Cardiac septum (tissue), 1 donor: ENCODE results near the gene PLEKHM3. TPM values are rescaled to one million over a fixed set of nuclear protein-coding genes. Genes with fewer than 3 reads are reported as not detected.

Experiments used
- DNase-seq: peaks from one replicate; pipeline ENCODE4 v3.0.0-alpha.2; 2020; ENCODE audit warnings: low spot score
- intact Hi-C: fragments of 100-400 bp; cut with DNase I; formaldehyde crosslinking; loops from one replicate; pipeline ENCODE4 v1.14.0; 2022
- total RNA-seq: library from RNA; stranded (reverse); fragmentation: NEBNext Ultra II Directional; extraction: Animal tissue kit (Norgen Biotek cat#: 25700); gene quantifications from one replicate; pipeline ENCODE4 v1.2.1, GENCODE V29; 2021
- donor health status: DM: no; HTN: no; CAD: no.

Gene PLEKHM3
- total RNA-seq, 1 donor from 2014 or later: 12.0 TPM

DNA sequence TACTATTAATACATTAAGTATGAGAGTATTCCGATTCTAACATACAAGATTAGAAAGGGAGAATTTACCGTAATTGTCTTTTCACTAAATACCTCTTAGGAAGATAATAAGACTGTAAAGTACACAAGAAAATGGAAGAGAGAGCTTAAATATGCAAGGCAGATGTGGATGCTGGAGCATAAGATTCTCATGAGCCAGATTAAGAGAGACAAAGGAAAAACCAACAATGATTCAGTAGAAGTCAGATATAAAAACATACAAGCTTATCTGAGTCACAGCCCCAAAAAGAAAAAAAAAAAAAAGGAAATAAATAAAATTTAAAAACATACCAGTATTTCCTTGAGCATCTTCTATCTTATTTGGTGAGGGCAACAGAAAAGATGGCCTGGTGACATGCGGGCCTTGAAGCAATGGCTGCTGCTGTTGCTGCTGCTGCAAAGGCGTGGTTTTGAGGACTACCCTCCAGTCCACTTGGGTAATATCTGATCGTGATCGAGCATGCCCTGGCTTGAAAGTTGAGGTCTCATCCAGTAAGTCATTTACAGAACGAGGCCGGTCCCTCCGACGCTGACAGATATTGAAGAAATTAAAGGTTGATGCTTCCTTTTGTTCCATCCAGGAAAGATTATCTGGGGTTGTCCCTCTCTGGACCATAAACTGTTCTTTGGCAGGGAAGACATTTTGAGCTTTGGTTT is 24.5 kb downstream of the PLEKHM3 start:
- intact Hi-C loops: no loop called here
- no peak for DNase-seq

DNA sequence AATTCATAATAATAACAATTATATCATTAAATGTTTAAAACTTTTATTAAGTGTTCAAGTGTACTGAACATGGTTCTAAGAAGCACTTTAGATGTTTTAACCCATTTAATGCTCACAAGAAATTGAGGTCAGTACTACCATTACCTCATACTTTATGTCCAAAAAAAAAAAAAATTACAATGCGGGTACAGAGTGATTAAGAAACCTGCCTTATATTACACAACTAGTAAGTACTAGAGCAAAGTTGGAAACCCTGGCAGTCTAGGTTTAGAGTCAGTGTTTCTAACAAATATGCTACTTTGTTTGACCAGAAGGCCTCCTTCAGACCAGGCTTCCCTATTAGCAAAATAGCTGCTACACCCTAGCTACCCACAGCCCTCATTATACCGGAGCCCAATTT is 28.5 kb downstream of the PLEKHM3 start:
- intact Hi-C loops: no loop called here
- no peak for DNase-seq

DNA sequence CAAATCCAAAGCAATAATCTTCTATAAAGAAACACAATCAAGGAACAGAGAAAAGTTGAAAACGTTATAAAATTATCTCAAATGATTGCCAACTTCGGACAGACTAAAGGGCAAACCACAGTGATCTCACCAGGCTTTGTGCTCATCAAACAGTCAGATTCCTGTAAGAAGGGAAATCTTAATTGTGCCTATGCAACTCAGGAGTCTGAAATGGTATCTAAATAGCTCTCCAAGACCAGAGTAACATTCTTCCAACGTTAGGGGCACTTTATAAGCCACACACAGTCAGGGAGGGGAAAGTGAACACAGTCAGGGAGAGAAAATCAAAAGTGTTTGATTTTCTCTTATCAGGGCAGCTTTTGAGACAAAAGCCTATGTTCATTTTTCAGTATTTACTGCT is 29.4 kb downstream of the PLEKHM3 start:
- no peak for DNase-seq
- intact Hi-C loops: no loop called here

DNA sequence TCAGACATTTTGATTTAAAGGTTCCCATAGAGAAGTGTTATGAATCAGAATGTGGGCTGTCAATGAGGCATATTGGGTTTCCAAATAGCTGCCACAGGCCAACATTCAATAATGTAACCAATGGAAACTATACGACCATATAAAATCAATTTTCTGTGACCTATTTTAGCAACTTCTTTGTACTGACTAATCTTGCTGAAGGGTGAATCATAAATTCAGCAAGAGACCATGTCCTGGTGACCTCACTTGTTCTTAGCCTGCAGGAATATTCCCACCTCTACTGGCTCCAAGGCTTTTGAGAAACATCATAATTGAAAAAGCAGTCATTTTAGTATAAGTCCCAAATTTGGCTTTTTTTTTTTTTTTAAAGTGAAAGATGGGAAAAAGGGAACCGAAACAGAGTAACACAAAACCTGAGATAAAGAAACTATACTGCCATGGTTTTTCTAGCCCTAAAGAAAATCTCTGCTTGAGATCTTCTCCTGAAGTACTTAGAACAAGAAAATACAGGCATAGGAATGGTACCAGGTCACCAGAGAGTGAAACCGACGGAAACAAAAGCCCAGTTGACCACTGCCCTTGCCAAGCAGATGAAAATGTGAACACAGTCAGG is 32.1 kb downstream of the PLEKHM3 start:
- no peak for DNase-seq

DNA sequence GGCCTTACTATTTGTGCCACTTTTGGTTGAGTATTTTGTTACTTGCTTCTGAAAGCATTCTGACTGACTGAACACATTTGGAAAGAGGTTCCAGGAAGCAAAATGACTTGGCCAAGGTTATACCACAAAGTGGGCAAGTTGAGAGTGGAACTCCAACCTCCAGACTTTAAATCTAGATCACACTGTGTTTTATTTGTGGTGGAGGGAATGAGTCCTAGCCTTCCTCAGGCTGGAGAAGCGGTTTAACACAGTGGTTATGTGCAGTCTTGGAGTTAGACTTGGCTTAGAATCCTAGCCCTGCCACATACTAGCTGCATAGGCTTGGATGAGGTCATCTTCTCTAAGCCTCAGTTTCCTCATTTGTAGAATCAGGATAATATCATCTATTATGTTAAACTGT is 33.4 kb downstream of the PLEKHM3 start:
- DNase-seq: no peak
- intact Hi-C loops: no loop called here

More for the DNA sequence above, 32.1 kb downstream of the PLEKHM3 start:
- intact Hi-C loops: no loop called here

DNA sequence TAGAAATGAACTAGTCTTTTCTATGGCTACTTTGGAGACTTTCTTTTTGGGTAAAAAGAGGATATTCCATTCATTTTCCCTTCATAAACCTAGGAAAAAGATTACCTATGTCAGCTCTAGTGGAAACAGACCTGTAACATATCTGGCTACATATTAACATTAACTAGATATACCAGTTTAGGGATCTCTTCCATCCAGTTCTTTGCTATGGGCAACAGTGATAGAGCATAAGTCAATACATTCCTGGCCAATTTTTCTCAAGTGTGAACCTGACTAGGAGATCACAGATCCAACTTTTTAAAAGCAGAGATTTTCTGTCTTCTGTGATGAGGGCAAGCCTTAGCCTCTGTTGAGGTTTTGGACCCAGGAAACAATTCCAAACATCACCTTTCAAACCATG is 34.5 kb downstream of the PLEKHM3 start:
- intact Hi-C loops: no loop called here
- no peak for DNase-seq

DNA sequence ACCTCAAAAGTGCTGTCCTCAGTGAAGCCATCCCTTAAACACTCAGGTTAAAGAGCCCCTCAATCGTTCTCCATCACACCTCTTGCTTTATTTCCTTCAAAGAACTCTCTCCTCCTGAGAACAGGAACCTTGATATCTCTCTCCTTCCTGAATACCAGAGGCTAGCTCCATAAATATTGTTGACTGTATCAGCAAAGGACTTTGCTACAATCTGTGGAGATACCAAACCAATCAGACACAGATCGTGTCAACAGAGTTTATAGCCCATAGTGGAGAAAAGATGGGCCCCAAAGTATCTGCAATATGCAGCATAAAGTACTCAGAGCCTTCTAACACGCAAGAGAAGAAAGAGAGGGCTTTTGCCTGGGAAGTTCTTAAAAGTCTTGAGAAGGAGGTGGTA is 36.4 kb downstream of the PLEKHM3 start:
- intact Hi-C loops: no loop called here
- DNase-seq: no peak

DNA sequence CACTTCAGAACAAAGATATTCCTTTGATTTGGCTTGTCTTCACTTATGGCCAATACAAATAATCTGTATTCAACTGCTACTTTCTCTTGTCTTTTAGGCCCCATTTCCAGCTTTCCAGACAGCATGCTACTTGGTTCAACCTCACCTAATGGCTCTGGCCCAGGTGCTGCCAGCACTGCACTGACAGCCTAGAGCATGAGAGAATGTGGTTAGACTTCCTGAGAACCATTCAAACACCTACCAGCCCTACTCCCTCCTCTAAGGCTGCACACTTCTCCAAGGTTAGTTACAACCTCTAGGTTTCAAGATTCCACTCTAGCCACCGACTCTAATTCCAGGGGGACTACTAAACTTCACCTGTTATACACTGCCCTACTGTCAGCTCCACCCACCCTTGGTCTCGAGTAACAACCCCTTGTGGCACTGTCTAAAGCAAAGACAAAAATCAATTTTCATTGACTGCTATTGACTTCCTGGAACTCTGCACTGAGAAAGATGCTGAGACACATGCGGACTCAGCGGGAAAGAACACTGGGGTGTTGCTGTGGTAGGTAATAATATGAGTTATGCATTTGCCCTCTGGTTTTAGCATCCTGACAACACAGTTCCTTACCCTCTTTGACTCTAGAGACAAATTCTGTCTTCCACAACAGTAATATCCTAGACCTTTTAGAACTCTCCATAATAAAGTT is 38.2 kb downstream of the PLEKHM3 start:
- intact Hi-C loops: no loop called here
- no peak for DNase-seq

DNA sequence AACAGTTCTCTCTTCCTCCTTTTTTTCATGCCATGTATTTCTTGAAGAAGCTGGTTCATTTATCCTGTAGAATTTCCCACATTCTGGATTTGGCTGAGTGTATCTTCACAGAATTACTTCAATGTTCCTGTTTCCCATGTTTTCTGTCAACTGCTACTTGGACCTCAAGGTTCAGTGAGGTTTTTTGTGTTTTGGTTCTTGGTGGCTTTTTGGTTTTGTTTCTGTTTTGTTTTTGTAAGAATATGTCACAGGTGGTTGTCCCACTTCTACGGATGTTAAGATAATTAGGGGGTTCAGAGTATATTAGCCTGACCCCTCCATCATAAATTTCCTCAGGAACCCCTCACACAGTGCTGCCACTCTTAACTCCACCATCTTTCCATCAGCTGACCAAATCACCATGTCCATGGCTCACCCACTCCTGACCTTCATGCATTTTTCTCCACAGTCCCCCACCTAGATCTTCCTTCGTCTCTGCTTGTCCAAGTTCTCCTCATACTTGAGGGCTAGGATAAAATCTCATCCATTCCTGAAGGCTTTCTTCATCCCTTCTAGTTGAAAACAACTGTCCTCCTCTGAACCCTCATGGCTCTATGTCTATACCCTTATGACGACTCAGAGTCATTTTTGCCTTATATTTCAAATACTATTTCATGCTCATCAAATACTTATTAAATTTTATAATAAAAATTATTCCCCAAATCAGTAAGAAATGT is 40.4 kb downstream of the PLEKHM3 start:
- intact Hi-C loops: no loop called here
- DNase-seq: no peak

DNA sequence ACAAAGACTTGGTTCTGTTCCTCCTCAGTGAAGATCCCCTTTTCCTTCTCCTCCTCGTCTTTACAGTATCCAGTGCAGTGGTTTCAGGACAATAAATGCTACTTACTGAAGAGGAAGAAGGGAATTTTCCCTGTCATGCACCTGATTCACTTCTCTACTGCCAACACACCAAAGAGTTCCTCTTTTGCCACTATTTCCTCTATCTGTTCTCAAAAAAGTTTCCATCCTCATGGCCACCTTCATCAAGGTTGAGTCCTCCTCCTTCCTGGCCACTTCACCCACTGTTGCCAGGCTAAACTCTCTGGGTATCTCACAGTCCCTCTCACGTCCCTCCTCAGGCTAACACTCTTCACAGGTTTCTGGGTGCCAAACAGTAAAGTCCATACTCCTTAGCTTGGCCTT is 41.7 kb downstream of the PLEKHM3 start:
- intact Hi-C loops: no loop called here
- no peak for DNase-seq

DNA sequence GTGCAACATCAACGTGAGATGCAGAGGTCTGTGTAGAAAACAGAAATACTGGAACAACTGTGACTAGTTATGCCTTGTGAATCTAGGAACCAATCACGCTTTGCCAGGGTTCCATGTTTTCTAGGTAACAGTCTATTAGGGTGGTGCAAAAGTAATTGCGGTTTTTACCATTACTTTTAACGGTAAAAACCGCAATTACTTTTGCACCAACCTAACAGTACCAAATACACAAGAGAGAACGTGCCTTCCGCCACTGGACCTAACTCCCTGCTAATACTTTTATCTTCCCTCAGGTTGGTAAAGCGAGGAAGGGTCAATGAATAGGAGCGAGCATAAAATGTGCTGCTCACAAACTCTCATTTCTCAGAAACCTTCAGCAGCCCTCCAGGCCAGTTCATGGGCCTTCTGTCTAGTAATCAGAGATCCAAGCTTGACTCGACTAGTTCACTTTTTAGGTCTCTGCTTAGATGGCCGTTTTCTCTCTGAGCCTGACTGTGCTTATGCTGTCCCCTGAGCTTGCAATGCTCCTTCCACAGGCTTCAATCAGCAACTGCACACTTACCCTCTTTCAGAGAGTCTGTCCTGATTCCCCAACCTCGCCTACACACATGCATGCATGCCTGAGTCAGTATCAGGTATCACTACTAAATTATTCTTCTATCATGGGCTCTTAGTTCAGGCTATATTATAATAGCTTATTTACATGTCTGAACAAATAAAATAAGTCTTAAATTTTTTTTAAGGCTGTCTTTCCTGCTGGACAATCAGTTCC is 47.0 kb downstream of the PLEKHM3 start:
- intact Hi-C loops: no loop called here

DNA sequence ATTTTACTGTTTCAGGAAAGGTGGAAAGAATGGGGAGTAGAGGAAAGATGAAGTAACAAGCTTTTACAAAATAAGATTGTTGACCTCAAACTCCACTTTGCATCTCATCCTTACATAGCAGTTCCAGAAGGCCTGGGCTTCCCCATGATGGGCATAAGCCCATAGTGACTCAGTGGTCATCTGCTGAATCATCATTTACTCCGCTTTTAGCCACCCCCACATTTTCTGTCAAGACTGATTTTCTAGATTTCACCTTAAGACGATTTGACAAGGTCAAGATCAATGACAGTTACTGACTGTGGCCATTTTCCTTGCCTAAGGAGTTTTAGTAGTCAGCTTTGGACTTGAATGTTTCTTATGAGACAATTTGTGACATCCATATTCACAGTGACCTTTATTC is 49.4 kb downstream of the PLEKHM3 start:
- intact Hi-C loops: no loop called here

More for the DNA sequence above, 47.0 kb downstream of the PLEKHM3 start:
- DNase-seq: no peak

DNA sequence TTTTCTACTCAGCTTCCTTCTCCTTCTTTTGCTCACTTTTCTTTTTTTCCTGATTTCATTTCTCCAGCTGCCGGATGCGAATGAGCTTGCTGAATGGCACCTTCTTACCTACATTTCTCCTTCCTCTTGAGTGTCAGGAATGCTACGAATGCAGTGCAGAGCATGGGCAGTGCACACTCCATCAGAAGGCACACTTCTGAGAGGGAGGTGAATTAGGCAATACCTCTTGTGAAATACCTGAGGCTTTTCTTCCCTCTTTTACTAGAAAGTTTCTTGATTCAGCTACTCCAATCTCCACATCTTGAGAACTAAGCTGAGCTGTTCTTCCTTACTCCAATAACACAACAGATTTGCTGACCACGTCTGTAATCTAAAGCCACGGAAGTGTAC is 51.1 kb downstream of the PLEKHM3 start:
- DNase-seq: no peak
- intact Hi-C loops: loop anchor here (5.0 kb wide), 2 partner anchors 58 to 227 kb away; no protein-coding TSS in a partner anchor

More for the DNA sequence above, 49.4 kb downstream of the PLEKHM3 start:
- no peak for DNase-seq

DNA sequence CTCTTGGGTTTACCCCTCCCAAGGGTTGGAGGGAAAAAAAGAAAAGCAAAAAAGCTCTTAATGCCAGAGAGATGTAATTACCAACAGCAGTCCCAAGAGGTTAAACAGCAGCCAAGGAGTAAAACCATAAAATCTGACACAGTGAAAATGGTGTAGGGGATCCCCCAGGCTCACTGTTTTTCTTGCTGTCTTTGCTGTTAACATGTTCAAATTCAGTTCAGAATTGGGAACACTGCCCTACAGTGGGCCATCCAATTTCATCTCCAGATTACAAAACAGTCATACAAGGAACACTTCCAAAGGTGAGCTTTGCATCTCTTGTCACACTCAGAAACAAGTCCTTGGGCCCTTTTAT is 54.5 kb downstream of the PLEKHM3 start:
- intact Hi-C loops: loop anchor here (5.0 kb wide), 2 partner anchors 61 to 224 kb away; no protein-coding TSS in a partner anchor
- no peak for DNase-seq

DNA sequence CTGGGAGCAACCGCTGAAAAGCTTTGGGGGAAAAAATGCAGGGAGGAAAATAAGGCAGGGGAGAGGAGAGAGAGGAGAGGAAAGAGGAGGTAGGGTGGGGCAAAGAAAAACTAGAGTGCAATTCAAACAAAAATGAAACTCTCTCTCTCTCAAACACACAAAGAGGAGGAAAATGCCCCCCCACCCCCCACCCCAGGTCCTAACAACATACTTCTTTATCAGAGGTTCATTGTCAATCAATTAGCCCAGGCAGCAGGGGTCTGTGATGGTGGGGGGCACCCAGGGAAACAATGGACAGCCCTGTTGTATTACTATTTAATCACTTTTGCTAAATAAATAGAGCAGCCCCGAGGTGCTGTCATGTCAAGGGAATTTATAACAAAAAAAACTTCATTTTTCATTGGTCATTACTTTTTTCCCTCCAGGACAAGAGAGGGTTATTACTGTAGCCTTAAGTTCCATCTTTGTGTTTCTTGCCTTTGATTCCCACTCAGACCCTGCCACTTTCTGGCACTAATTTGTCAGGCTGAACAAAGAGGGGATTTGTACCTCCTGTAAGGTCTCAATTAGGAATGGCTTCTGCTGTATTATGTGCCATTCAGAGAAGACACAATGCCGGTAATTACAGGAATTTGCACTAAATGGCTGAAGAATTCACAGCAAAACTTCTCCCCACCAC is 55.0 kb downstream of the PLEKHM3 start:
- DNase-seq: no peak
- intact Hi-C loops: loop anchor here (5.0 kb wide), 2 partner anchors 62 to 223 kb away; no protein-coding TSS in a partner anchor

DNA sequence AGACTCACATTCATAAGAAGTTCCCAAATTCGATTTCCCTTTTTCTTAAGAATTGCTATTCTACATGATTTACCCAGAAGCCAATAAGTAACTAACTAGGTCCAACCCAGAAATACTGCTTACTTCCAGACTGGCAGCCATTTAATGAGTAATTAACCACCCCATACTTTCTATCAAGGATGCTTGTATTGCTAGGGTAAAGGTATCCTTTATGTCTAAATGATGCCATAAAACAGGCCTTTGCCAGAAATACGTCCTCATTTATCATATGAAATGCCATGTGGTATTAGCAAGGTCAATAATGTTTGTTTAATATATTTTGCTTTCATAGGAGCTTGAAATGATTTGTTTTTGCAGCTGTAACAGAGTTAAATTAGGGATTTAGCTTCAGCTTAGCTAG is 56.1 kb downstream of the PLEKHM3 start:
- no peak for DNase-seq
- intact Hi-C loops: no loop called here

DNA sequence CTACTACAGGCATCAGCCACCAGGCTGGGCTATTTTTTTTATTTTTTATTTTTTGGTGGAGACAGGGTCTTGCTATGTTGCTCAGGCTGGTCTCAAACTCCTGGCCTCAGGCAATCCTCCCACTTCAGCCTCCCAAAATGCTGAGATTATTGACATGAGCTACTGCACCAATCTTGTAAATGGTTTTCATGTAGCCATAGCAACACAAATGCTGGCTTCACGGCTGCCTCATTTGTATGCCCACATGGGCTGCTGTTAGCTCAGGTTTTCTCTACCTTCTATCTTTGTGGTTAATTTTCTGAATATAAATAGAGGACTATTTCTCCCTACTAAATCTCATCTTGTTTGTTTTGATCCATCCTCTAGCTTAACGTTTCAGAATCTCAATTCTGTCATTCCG is 58.2 kb downstream of the PLEKHM3 start:
- DNase-seq: no peak
- intact Hi-C loops: no loop called here

DNA sequence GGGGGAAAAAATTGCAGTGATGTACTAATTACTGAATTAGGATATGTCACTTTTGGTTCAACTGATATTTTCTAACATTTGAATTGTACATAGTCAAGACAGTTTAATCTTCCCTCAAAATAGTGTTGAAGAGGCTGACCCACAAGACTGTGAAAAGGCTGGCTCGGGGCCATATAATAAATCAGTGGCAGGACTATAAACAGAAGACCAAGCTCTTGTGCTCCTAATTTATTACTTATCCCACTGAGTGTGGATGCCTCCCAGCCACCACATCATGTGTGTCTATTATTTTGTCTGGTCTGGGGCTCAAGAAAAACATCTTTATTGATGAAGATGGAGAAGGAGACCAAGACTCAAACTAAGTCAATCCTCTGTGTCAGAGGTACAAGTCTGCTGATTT is 64.4 kb downstream of the PLEKHM3 start:
- intact Hi-C loops: no loop called here
- no peak for DNase-seq

DNA sequence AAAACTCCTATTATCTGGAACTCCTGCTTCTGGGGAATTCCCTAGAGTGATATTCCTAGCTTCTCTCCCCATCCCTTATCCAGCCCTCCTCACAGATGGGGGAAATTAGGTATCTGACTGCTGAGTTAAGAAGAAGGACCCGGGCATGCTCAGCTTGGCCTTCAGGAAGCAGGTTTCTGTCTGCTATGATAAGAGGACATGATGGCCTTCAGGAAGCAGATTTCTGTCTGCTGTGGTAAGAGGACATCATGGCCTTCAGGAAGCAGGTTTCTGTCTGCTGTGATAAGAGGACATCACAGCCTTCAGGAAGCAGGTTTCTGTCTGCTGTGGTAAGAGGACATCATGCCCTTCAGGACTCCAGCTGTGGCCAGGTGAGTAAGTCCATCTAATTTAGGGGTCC is 65.2 kb downstream of the PLEKHM3 start:
- intact Hi-C loops: no loop called here
- DNase-seq: no peak
